ENCODE data around the gene MIA3. TPM values are rescaled to one million over a fixed set of nuclear protein-coding genes. Genes with fewer than 3 reads are reported as not detected.

The MIA3 gene
- total and polyA plus RNA-seq, 9 of the 15 experiments (the other 6 are each of a cell fraction or from before 2014, with no cell fraction given) = 21.6 to 89.4 (median 40.8) TPM

GRCh38 chr1:222694927-222695326 lies 77.0 kb downstream of the MIA3 start (continued):
- no peak for TF ChIP-seq FOSL1 (tag; conservative IDR thresholded peaks at IDR 0.05)
- TF ChIP-seq ZNF277 (CRISPR knock-in tag; IDR thresholded peaks at IDR 0.05; ENCODE audit: borderline replicate concordance) = no peak
- TF ChIP-seq ZNF707 (CRISPR knock-in tag; conservative IDR thresholded peaks at IDR 0.05) = no peak
- TF ChIP-seq MAZ (CRISPR knock-in tag; conservative IDR thresholded peaks at IDR 0.05 in 1 of 2, IDR thresholded peaks at IDR 0.05 in 1 of 2) = no peak
- TF ChIP-seq THRAP3 (IDR thresholded peaks at IDR 0.05; ENCODE audit: borderline replicate concordance) = no peak

GRCh38 chr1:222696741-222697140 lies 78.8 kb downstream of the MIA3 start:
- Histone ChIP-seq H3K36me3 (ENCODE audit: control insufficient read depth, insufficient read depth, low read length) (peaks cover 25% of the 10 kb centered on the region; the same call in 2 of the 3 replicates), H4K20me1 (replicated peaks; ENCODE audit: control insufficient read depth, insufficient read depth, low read length) (no peaks in the 10 kb centered on the region), H3K79me2 (ENCODE audit: control insufficient read depth, insufficient read depth, low read length) (no peaks in the 10 kb centered on the region; the same call in 2 of the 3 replicates), H3K9ac (ENCODE audit: insufficient read depth in 1 of 2, low read depth in 2 of 2, low read length in 2 of 2) (no peak overlapping the region), H3K4me3 (no peak overlapping the region), H3K4me1 (replicated peaks in 1 of 2; ENCODE audit: control insufficient read depth in 2 of 2, insufficient read depth in 2 of 2, low read length in 2 of 2) (no peaks in the 10 kb centered on the region), H3K27me3 (ENCODE audit: control insufficient read depth in 2 of 2, insufficient read depth in 2 of 2, low read length in 2 of 2) (no peaks in the 10 kb centered on the region), H3K4me2 (ENCODE audit: insufficient read depth, low read length) (no peak overlapping the region), H3K9me1 (ENCODE audit: control insufficient read depth, insufficient read depth, low read length) (no peaks in the 10 kb centered on the region), H3K27ac (ENCODE audit: extremely low read depth, low read depth, low read length) (no peak overlapping the region), H2AFZ (ENCODE audit: low read depth, low read length) (no peak overlapping the region), H3K9me3 (replicated peaks; ENCODE audit: control insufficient read depth, insufficient read depth, low read depth, low read length) (no peaks in the 10 kb centered on the region)
- BruUV-seq (replicated peaks) = no TSS peak
- in situ Hi-C loops (cut with MboI) = no loop called here
- no peak for FAIRE-seq
- ChIA-PET POLR2A (interaction anchor here (0.7 kb wide), 1 partner anchor 12 kb away, joined by 3 read pairs; no protein-coding TSS in a partner anchor), CTCF (ENCODE audit: low intra/inter-chr PET ratio) (no interaction called here)
- ATAC-seq = no peak
- no peak for DNase-seq (ENCODE audit: extremely low read depth in 1 of 4, low spot score in 3 of 4)
- intact Hi-C loops (cut with micrococcal nuclease) = loop anchor here (5.0 kb wide), 1 partner anchor 34 kb away; no protein-coding TSS in a partner anchor
- WGBS (ENCODE audit: insufficient coverage, low coverage, missing lambda C conversion rate) = 92% methylated on average over 7 of the region's 8 CpGs
- TF ChIP-seq FOXJ3 (CRISPR knock-in tag; IDR thresholded peaks at IDR 0.05) (no peak), NCOA4 (IDR thresholded peaks at IDR 0.05; ENCODE audit: partially characterized antibody) (no peak), ZNF407 (IDR thresholded peaks at IDR 0.05; ENCODE audit: low read depth) (no peak), ZNF347 (CRISPR knock-in tag; IDR thresholded peaks at IDR 0.05; ENCODE audit: low read depth) (no peak), NCOA1 (IDR thresholded peaks at IDR 0.05; ENCODE audit: low read depth) (no peak)
